Sigmoid colon (tissue), 4 donors: ENCODE measurements around the gene TPSD1.
"Not testable (repeated sequence)": the region's sequence is repeated elsewhere in the genome, so short reads cannot be mapped to it uniquely, and the experiment has no call there.

Source experiments
- CTCF ChIP-seq, 4 experiments: fragments of 450-650 bp in 3 of 4; fragments of 200-600 bp in 1 of 4; IDR thresholded peaks; one replicate each; pipeline ENCODE4 v1.5.1; 2016 to 2019; ENCODE audit warnings: antibody characterized with exemption in 4 of 4, mild to moderate bottlenecking in 3 of 4, moderate library complexity in 2 of 4
- POLR2A ChIP-seq, 2 donors: fragments of 450-650 bp; IDR thresholded peaks; one replicate each; pipeline ENCODE4 v1.6.1; 2016; ENCODE audit warnings: antibody characterized with exemption in 2 of 2, mild to moderate bottlenecking in 2 of 2, moderate library complexity in 2 of 2
- POLR2AphosphoS5 ChIP-seq, 4 donors: sonication (generic); formaldehyde crosslinking; IDR thresholded peaks; one replicate each; pipeline ENCODE4 v1.6.1; 2017; ENCODE audit warnings: antibody characterized with exemption in 4 of 4

GRCh38 chr16:1269418-1269817, 13.5 kb downstream of the TPSD1 start:
- not testable (repeated sequence) for TF ChIP-seq CTCF, POLR2A, POLR2AphosphoS5 (IDR thresholded peaks at IDR 0.05)
